Activated T-helper 1 cell treated with anti-CD3 and anti-CD28 coated beads, Interleukin-12 subunit alpha, Interleukin-12 subunit beta, Interleukin-2, Interleukin-4 antibody, amounts not matched to agents 30 ng/mL and 10 ng/mL and 1 ng/mL, durations not matched to agents 14 hours and 24 hours and 36 hours (primary cell): Measurements from ENCODE around the gene RPS28. TPM values are rescaled to one million over a fixed set of nuclear protein-coding genes. Genes with fewer than 3 reads are reported as not detected.

Experiments used
- DNase-seq: peaks from one replicate; pipeline ENCODE4 v3.0.0; 2021; ENCODE audit warnings: low spot score
- H3K27ac Mint-ChIP-seq: one replicate; pipeline ENCODE4 v1.8.0; 2021; ENCODE audit warnings: mild to moderate bottlenecking, mixed read lengths
- H3K27me3 Mint-ChIP-seq: one replicate; pipeline ENCODE4 v1.8.0; 2022; ENCODE audit warnings: mild to moderate bottlenecking, moderate library complexity, mixed read lengths; ENCODE audit not compliant: insufficient read depth
- H3K36me3 Mint-ChIP-seq: one replicate; pipeline ENCODE4 v1.8.0; 2021; ENCODE audit warnings: low read depth, mixed read lengths
- H3K4me1 Mint-ChIP-seq: one replicate; pipeline ENCODE4 v1.8.0; 2021; ENCODE audit warnings: low read depth, mixed read lengths
- H3K4me3 Mint-ChIP-seq: one replicate; pipeline ENCODE4 v1.8.0; 2021; ENCODE audit warnings: mild to moderate bottlenecking, moderate library complexity, mixed read lengths
- H3K9me3 Mint-ChIP-seq: one replicate; pipeline ENCODE4 v1.8.0; 2021; ENCODE audit warnings: mixed read lengths
- intact Hi-C: fragments of 100-400 bp; cut with micrococcal nuclease; formaldehyde crosslinking; loops from one replicate; pipeline ENCODE4 v1.15.1; 2024
- total RNA-seq: library from RNA; stranded (reverse); gene quantifications from 2 replicates; pipeline ENCODE4 v1.2.3, GENCODE V29; 2022

RPS28 gene
- total RNA-seq, 1 donor from 2014 or later, result 1,836 TPM

- DNase-seq, result no peak
- peaks cover 3% of the 10 kb centered on the region for H3K27me3 Mint-ChIP-seq
- peaks cover 20% of the 10 kb centered on the region for H3K36me3 Mint-ChIP-seq
- no peaks in the 10 kb centered on the region for H3K9me3 Mint-ChIP-seq
- intact Hi-C loops, result loop anchor here (5.0 kb wide), 1 partner anchor 322 kb away; no protein-coding TSS in a partner anchor
- H3K27ac Mint-ChIP-seq, result no peak overlapping the region
- peaks cover 31% of the 10 kb centered on the region for H3K4me1 Mint-ChIP-seq
- no peak overlapping the region for H3K4me3 Mint-ChIP-seq
Observed at GRCh38 chr19:8324186-8325050, 3.1 kb downstream of the RPS28 start.

- Mint-ChIP-seq H3K27ac (no peak overlapping the region), H3K4me1 (peaks cover 22% of the 10 kb centered on the region)
- intact Hi-C loops, result no loop called here
Observed at GRCh38 chr19:8325454-8325853, 4.2 kb downstream of the RPS28 start.

GRCh38 chr19:8329996-8330395 lies 8.7 kb downstream of the RPS28 start:
- intact Hi-C loops, result no loop called here
- H3K4me1 Mint-ChIP-seq, result no peaks in the 10 kb centered on the region
- H3K27me3 Mint-ChIP-seq, result peaks cover 22% of the 10 kb centered on the region
- H3K27ac Mint-ChIP-seq, result no peak overlapping the region
- no peaks in the 10 kb centered on the region for H3K9me3 Mint-ChIP-seq
- no peak overlapping the region for H3K4me3 Mint-ChIP-seq
- no peak for DNase-seq
- peaks cover 2% of the 10 kb centered on the region for H3K36me3 Mint-ChIP-seq

More at GRCh38 chr19:8325454-8325853, 4.2 kb downstream of the RPS28 start:
- no peaks in the 10 kb centered on the region for H3K9me3 Mint-ChIP-seq
- H3K4me3 Mint-ChIP-seq, result no peak overlapping the region
- H3K27me3 Mint-ChIP-seq, result peaks cover 3% of the 10 kb centered on the region
- H3K36me3 Mint-ChIP-seq, result peaks cover 20% of the 10 kb centered on the region
- DNase-seq, result no peak

GRCh38 chr19:8331263-8331845 lies 10.1 kb downstream of the RPS28 start:
- no peaks in the 10 kb centered on the region for H3K36me3 Mint-ChIP-seq
- no peaks in the 10 kb centered on the region for H3K9me3 Mint-ChIP-seq
- H3K4me3 Mint-ChIP-seq, result no peak overlapping the region
- DNase-seq, result no peak
- no peak overlapping the region for H3K27ac Mint-ChIP-seq
- peaks cover 28% of the 10 kb centered on the region for H3K27me3 Mint-ChIP-seq
- intact Hi-C loops, result no loop called here
- peaks cover 5% of the 10 kb centered on the region for H3K4me1 Mint-ChIP-seq

GRCh38 chr19:8332976-8333766 lies 11.9 kb downstream of the RPS28 start:
- Mint-ChIP-seq H3K27me3 (peaks cover 42% of the 10 kb centered on the region), H3K27ac (no peak overlapping the region), H3K9me3 (no peaks in the 10 kb centered on the region), H3K4me3 (no peak overlapping the region), H3K4me1 (peaks cover 5% of the 10 kb centered on the region), H3K36me3 (no peaks in the 10 kb centered on the region)
- intact Hi-C loops, result no loop called here
- DNase-seq, result no peak

GRCh38 chr19:8333767-8334457 lies 12.6 kb downstream of the RPS28 start:
- Mint-ChIP-seq H3K9me3 (no peaks in the 10 kb centered on the region), H3K27ac (no peak overlapping the region), H3K27me3 (peaks cover 42% of the 10 kb centered on the region), H3K4me1 (peaks cover 5% of the 10 kb centered on the region), H3K4me3 (peak overlapping the region; percentile 5), H3K36me3 (no peaks in the 10 kb centered on the region)
- intact Hi-C loops, result no loop called here
- DNase-seq, result no peak

- no peaks in the 10 kb centered on the region for H3K9me3 Mint-ChIP-seq
- H3K27ac Mint-ChIP-seq, result no peak overlapping the region
- H3K4me1 Mint-ChIP-seq, result peaks cover 5% of the 10 kb centered on the region
- no peaks in the 10 kb centered on the region for H3K36me3 Mint-ChIP-seq
- no peak overlapping the region for H3K4me3 Mint-ChIP-seq
- DNase-seq, result peak; percentile 26
- intact Hi-C loops, result no loop called here
- peaks cover 48% of the 10 kb centered on the region for H3K27me3 Mint-ChIP-seq
Observed at GRCh38 chr19:8334458-8335342, 13.4 kb downstream of the RPS28 start.

- H3K4me1 Mint-ChIP-seq, result peaks cover 5% of the 10 kb centered on the region
- no peak for DNase-seq
Observed at GRCh38 chr19:8335343-8336071, 14.2 kb downstream of the RPS28 start.

GRCh38 chr19:8336072-8336569 lies 14.8 kb downstream of the RPS28 start:
- DNase-seq, result no peak
- no peaks in the 10 kb centered on the region for H3K36me3 Mint-ChIP-seq
- peaks cover 5% of the 10 kb centered on the region for H3K4me1 Mint-ChIP-seq
- H3K27me3 Mint-ChIP-seq, result peaks cover 50% of the 10 kb centered on the region
- H3K4me3 Mint-ChIP-seq, result peak overlapping the region; percentile 53
- H3K27ac Mint-ChIP-seq, result no peak overlapping the region
- H3K9me3 Mint-ChIP-seq, result no peaks in the 10 kb centered on the region
- intact Hi-C loops, result no loop called here

More at GRCh38 chr19:8335343-8336071, 14.2 kb downstream of the RPS28 start:
- peak overlapping the region; percentile 53 for H3K4me3 Mint-ChIP-seq
- no peaks in the 10 kb centered on the region for H3K9me3 Mint-ChIP-seq
- H3K27ac Mint-ChIP-seq, result no peak overlapping the region
- intact Hi-C loops, result no loop called here
- no peaks in the 10 kb centered on the region for H3K36me3 Mint-ChIP-seq
- H3K27me3 Mint-ChIP-seq, result peaks cover 51% of the 10 kb centered on the region

GRCh38 chr19:8336660-8337059 lies 15.4 kb downstream of the RPS28 start:
- no peaks in the 10 kb centered on the region for H3K36me3 Mint-ChIP-seq
- no peak overlapping the region for H3K27ac Mint-ChIP-seq
- no peak for DNase-seq
- H3K4me1 Mint-ChIP-seq, result peaks cover 5% of the 10 kb centered on the region
- H3K27me3 Mint-ChIP-seq, result peaks cover 52% of the 10 kb centered on the region
- no peaks in the 10 kb centered on the region for H3K9me3 Mint-ChIP-seq
- intact Hi-C loops, result no loop called here
- no peak overlapping the region for H3K4me3 Mint-ChIP-seq

GRCh38 chr19:8337728-8338127 lies 16.4 kb downstream of the RPS28 start:
- peaks cover 5% of the 10 kb centered on the region for H3K4me1 Mint-ChIP-seq
- H3K36me3 Mint-ChIP-seq, result no peaks in the 10 kb centered on the region
- H3K27ac Mint-ChIP-seq, result no peak overlapping the region
- no peak overlapping the region for H3K4me3 Mint-ChIP-seq
- no peak for DNase-seq
- intact Hi-C loops, result no loop called here
- H3K9me3 Mint-ChIP-seq, result no peaks in the 10 kb centered on the region
- H3K27me3 Mint-ChIP-seq, result peaks cover 53% of the 10 kb centered on the region
